ENCODE measurements around the gene TCTN3. TPM values are rescaled to one million over a fixed set of nuclear protein-coding genes. Genes with fewer than 3 reads are reported as not detected.

Gene TCTN3
- total RNA-seq, 1 donor, result 39.7 TPM

- H3K4me3 ChIP-seq (ENCODE audit: low read depth, low read length), result no peak overlapping the region
- no peak for DNase-seq (ENCODE audit: low read depth)
- no peak for TF ChIP-seq CTCF (IDR thresholded peaks at IDR 0.05; ENCODE audit: insufficient read depth, low read depth, low read length)
Observed at GRCh38 chr10:95706573-95706972, 12.8 kb upstream of the TCTN3 start.

GRCh38 chr10:95698415-95698814 lies 4.7 kb upstream of the TCTN3 start:
- no peak for TF ChIP-seq CTCF (IDR thresholded peaks at IDR 0.05; ENCODE audit: insufficient read depth, low read depth, low read length)
- no peak for DNase-seq (ENCODE audit: low read depth)
- no peak overlapping the region for H3K4me3 ChIP-seq (ENCODE audit: low read depth, low read length)

- no peak for DNase-seq (ENCODE audit: low read depth)
- no peak overlapping the region for H3K4me3 ChIP-seq (ENCODE audit: low read depth, low read length)
- TF ChIP-seq CTCF (IDR thresholded peaks at IDR 0.05; ENCODE audit: insufficient read depth, low read depth, low read length), result no peak
Observed at GRCh38 chr10:95697429-95697828, 3.7 kb upstream of the TCTN3 start.

GRCh38 chr10:95694665-95695064 lies 938 bp upstream of the TCTN3 start:
- TF ChIP-seq CTCF (IDR thresholded peaks at IDR 0.05; ENCODE audit: insufficient read depth, low read depth, low read length), result no peak
- H3K4me3 ChIP-seq (ENCODE audit: low read depth, low read length), result no peak overlapping the region
- DNase-seq (ENCODE audit: low read depth), result no peak

GRCh38 chr10:95693071-95693667 lies 558 bp downstream of the TCTN3 start:
- H3K4me3 ChIP-seq (ENCODE audit: low read depth, low read length), result peak overlapping the region; percentile 90
- no peak for TF ChIP-seq CTCF (IDR thresholded peaks at IDR 0.05; ENCODE audit: insufficient read depth, low read depth, low read length)
- peak; percentile 17 for DNase-seq (ENCODE audit: low read depth)

DNA sequence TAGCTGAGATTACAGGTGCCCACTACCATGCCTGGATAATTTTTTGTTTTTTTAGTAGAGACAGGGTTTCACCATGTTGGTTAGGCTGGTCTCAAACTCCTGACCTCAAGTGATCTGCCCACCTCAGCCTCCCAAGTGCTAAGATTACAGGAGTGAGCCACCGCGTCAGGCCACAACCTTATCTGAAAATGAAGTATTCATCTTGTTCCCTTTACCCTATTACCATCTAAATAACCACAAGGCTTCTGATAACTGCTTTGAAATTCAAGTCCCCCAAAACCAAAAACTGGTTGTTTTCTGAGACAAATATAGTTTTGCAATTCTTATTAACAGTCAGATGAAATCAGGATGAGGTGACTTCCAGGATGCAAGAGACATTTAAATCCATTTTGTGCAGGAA lies 2.4 kb downstream of the TCTN3 start:
- no peak for DNase-seq (ENCODE audit: low read depth)
- no peak for TF ChIP-seq CTCF (IDR thresholded peaks at IDR 0.05; ENCODE audit: insufficient read depth, low read depth, low read length)
- H3K4me3 ChIP-seq (ENCODE audit: low read depth, low read length), result no peak overlapping the region

DNA sequence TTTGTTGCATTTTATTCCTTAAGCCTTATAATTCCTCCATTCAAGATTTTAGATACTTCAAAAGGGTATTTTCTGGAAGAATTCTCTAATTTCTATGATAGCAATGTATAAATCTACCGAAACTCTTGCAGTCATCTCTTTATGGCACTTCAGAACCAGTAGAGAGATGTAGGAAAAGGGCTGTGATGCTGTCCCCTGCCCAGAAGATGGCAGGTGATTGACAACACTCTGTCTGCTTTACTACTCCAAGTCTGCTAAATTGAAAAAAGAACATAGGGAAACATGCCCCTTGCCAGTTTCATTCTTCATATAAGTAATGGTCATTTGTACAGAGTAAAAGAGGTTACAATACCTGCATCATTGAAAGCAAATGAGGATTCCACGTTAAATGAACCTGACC lies 5.1 kb downstream of the TCTN3 start:
- no peak for TF ChIP-seq CTCF (IDR thresholded peaks at IDR 0.05; ENCODE audit: insufficient read depth, low read depth, low read length)
- H3K4me3 ChIP-seq (ENCODE audit: low read depth, low read length), result no peak overlapping the region
- DNase-seq (ENCODE audit: low read depth), result no peak

Measured in fibroblast of villous mesenchyme (primary cell).